ENCODE measurements around the gene PHAF1. TPM values are rescaled to one million over a fixed set of nuclear protein-coding genes. Genes with fewer than 3 reads are reported as not detected.
A peak's percentile ranks its signal among the peaks of the same experiment; 100 is the strongest.

The PHAF1 gene
- total and polyA plus RNA-seq, 2 of the 13 experiments (the other 11 are each of a cell fraction or from before 2014, with no cell fraction given) = 48.3 to 174 TPM

GRCh38 chr16:67177743-67178699 is 68.3 kb downstream of the PHAF1 start (continued):
- TF ChIP-seq AKAP8 (CRISPR knock-in tag; IDR thresholded peaks at IDR 0.05) (peak; percentile 98), ZNF761 (CRISPR knock-in tag; conservative IDR thresholded peaks at IDR 0.05) (0 out of 2 replicates have a peak, but pooled peaks have one; percentile 71), MTF1 (CRISPR knock-in tag; IDR thresholded peaks at IDR 0.05) (no peak), THAP9 (CRISPR knock-in tag; IDR thresholded peaks at IDR 0.05; ENCODE audit: borderline replicate concordance) (no peak; the same call in 1 of the 2 replicates), NAIF1 (CRISPR knock-in tag; IDR thresholded peaks at IDR 0.05; ENCODE audit: borderline replicate concordance) (no peak; the same call in 1 of the 2 replicates), YEATS2 (CRISPR knock-in tag; IDR thresholded peaks at IDR 0.05; ENCODE audit: borderline replicate concordance) (0 out of 2 replicates have a peak, but pooled peaks have one; percentile 55), TMF1 (CRISPR knock-in tag; IDR thresholded peaks at IDR 0.05; ENCODE audit: low read depth) (peak; percentile 51; the same call in 1 of the 2 replicates), ZNF280D (CRISPR knock-in tag; IDR thresholded peaks at IDR 0.05) (peak; percentile 45; the same call in 1 of the 2 replicates), ZNF17 (CRISPR knock-in tag; IDR thresholded peaks at IDR 0.05) (no peak), ZNF550 (CRISPR knock-in tag; IDR thresholded peaks at IDR 0.05; ENCODE audit: borderline replicate concordance) (0 out of 2 replicates have a peak, but pooled peaks have one; percentile 47), ZNF589 (CRISPR knock-in tag; conservative IDR thresholded peaks at IDR 0.05) (peak; percentile 77; the same call in 1 of the 2 replicates), SOX5 (CRISPR knock-in tag; IDR thresholded peaks at IDR 0.05; ENCODE audit: borderline replicate concordance) (no peak; the same call in 1 of the 2 replicates), ZNF687 (CRISPR knock-in tag; IDR thresholded peaks at IDR 0.05) (peak; percentile 93), POLR2G (IDR thresholded peaks at IDR 0.05; ENCODE audit: low read depth, low read length) (peak; percentile 59), STAG1 (CRISPR knock-in tag; IDR thresholded peaks at IDR 0.05) (peak; percentile 25; the same call in 1 of the 2 replicates), ZNF264 (CRISPR knock-in tag; IDR thresholded peaks at IDR 0.05) (no peak), YEATS4 (CRISPR knock-in tag; IDR thresholded peaks at IDR 0.05; ENCODE audit: borderline replicate concordance) (peak; percentile 72; the same call in 1 of the 2 replicates), DNMT1 (CRISPR knock-in tag; IDR thresholded peaks at IDR 0.05) (peak; percentile 87; the same call in 1 of the 2 replicates)

Measured in HepG2 (cell line).